Caco-2 (cell line): ENCODE measurements around the gene SETD1B. TPM values are rescaled to one million over a fixed set of nuclear protein-coding genes. Genes with fewer than 3 reads are reported as not detected.

Source experiments
- BruUV-seq: library from RNA; stranded (reverse); fragments of 400-500 nt; replicated peaks from 2 replicates; lab custom pipeline; 2021; lab: Mats Ljungman, UMichigan
- CTCF ChIA-PET: fragments of 300-600 bp; sonication (Branson Sonifier 250); formaldehyde crosslinking; loops from one replicate; lab custom pipeline; 2022; ENCODE audit warnings: antibody characterized with exemption; lab: Charles Lee
- POLR2A ChIA-PET: fragments of 300-600 bp; sonication (Branson Sonifier 250); formaldehyde crosslinking; loops from one replicate; lab custom pipeline; 2022; ENCODE audit warnings: antibody characterized with exemption; lab: Charles Lee
- DNase-seq, 2 experiments: peaks; one replicate each; pipeline versions ENCODE4 v3.0.0 to v3.0.0-alpha.2; 2020 to 2022
- H3K27me3 ChIP-seq: replicated peaks from 2 replicates; pipeline ENCODE4 v1.6.0; 2011; ENCODE audit warnings: low read length; ENCODE audit not compliant: control insufficient read depth, insufficient read depth
- H3K36me3 ChIP-seq: 2 replicates; pipeline ENCODE4 v1.5.1; 2011; ENCODE audit warnings: low read length; ENCODE audit not compliant: control insufficient read depth, insufficient read depth
- H3K4me1 ChIP-seq: fragments of 250-450 bp; sonication (Bioruptor Pico); 2 replicates; pipeline ENCODE4 v1.5.1; 2020; ENCODE audit warnings: mild to moderate bottlenecking
- H3K4me3 ChIP-seq: 2 replicates; pipeline ENCODE4 v1.5.1; 2011; ENCODE audit warnings: low read depth, mild to moderate bottlenecking, control low read depth, low read length
- H3K9me3 ChIP-seq: fragments of 250-450 bp; sonication (Bioruptor Pico); 2 replicates; pipeline ENCODE4 v1.5.1; 2020; ENCODE audit warnings: mild to moderate bottlenecking, moderate library complexity
- H3K27ac Mint-ChIP-seq: one replicate; pipeline ENCODE4 v1.8.0; 2022; ENCODE audit warnings: mixed read lengths; ENCODE audit not compliant: unreplicated experiment
- H3K27me3 Mint-ChIP-seq: one replicate; pipeline ENCODE4 v1.8.0; 2022; ENCODE audit warnings: mixed read lengths; ENCODE audit not compliant: insufficient read depth, unreplicated experiment
- H3K36me3 Mint-ChIP-seq: one replicate; pipeline ENCODE4 v1.8.0; 2022; ENCODE audit warnings: mild to moderate bottlenecking, mixed read lengths; ENCODE audit not compliant: insufficient read depth, unreplicated experiment
- H3K4me1 Mint-ChIP-seq: one replicate; pipeline ENCODE4 v1.8.0; 2022; ENCODE audit warnings: low read depth, mixed read lengths; ENCODE audit not compliant: unreplicated experiment
- H3K4me3 Mint-ChIP-seq: one replicate; pipeline ENCODE4 v1.8.0; 2022; ENCODE audit warnings: mild to moderate bottlenecking, moderate library complexity, mixed read lengths; ENCODE audit not compliant: unreplicated experiment
- H3K9me3 Mint-ChIP-seq: one replicate; pipeline ENCODE4 v1.8.0; 2022; ENCODE audit warnings: mixed read lengths; ENCODE audit not compliant: unreplicated experiment
- intact Hi-C: fragments of 100-400 bp; cut with micrococcal nuclease; formaldehyde crosslinking; loops from one replicate; pipeline ENCODE4 v1.10.0; 2022; ENCODE audit not compliant: unreplicated experiment
- total RNA-seq: library from RNA; stranded (reverse); gene quantifications from 2 replicates; pipeline ENCODE4 v1.2.3, GENCODE V29; 2022
- TF ChIP-seq, protein P1 (sequence below), 2 experiments: fragments of 200-600 bp in 1 of 2; IDR thresholded peaks; 1 replicate in 1 of 2; 2 replicates in 1 of 2; pipeline versions ENCODE4 v1.5.1 to v1.8.0; 2011 to 2022; ENCODE audit warnings: antibody characterized with exemption in 1 of 2, control low read depth in 1 of 2, inconsistent platforms in 1 of 2, low read depth in 1 of 2, low read length in 1 of 2, mild to moderate bottlenecking in 1 of 2, moderate library complexity in 1 of 2; ENCODE audit not compliant: insufficient read depth in 1 of 2, severe bottlenecking in 1 of 2, unreplicated experiment in 1 of 2

SETD1B gene
- total RNA-seq, 1 experiment from 2014 or later: 16.8 TPM

DNA sequence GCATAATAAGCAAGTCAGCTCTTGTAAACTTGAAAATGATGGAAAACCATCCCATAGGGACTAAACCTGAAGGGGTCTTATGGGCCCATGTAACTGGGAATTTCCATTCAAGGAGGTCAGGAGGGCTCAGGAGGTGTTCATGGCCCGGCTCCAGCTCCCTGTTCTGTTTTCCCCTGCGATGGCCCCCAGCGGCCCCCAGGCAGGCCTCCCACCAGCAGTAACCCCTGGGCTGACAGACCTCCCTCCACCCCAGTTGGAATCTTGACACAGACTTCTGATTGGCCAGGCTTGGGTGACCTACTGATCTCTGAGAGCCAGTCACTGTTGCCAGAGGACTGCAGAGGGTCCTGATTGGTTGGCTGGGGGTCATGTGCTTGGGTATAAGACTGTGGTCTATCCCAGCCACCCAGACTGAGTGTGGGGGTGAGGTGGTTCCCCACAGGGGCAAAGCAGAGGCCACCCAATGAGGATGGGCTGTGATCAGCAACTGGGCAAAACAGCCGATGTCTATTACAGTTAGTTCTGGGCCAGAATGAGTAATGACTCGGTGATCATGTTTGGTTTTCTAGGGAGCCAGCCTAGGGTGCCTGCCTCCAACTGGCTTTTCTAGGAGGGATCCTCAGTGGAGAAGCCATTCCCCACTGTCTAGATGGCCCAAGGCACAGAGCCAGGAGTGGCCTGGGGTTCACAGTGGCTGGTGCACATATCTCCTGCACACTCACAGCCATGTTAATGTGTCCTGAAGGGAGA lies 37.3 kb upstream of the SETD1B start:
- Histone ChIP-seq H3K4me3 (no peak overlapping the region), H3K27me3 (no peaks in the 10 kb centered on the region), H3K4me1 (peaks cover 13% of the 10 kb centered on the region), H3K9me3 (no peaks in the 10 kb centered on the region), H3K36me3 (no peaks in the 10 kb centered on the region)
- no TSS peak for BruUV-seq
- no peak overlapping the region for H3K27ac Mint-ChIP-seq
- DNase-seq: no peak
- ChIA-PET POLR2A (no interaction called here), CTCF (no interaction called here)
- TF ChIP-seq, protein P1, sequence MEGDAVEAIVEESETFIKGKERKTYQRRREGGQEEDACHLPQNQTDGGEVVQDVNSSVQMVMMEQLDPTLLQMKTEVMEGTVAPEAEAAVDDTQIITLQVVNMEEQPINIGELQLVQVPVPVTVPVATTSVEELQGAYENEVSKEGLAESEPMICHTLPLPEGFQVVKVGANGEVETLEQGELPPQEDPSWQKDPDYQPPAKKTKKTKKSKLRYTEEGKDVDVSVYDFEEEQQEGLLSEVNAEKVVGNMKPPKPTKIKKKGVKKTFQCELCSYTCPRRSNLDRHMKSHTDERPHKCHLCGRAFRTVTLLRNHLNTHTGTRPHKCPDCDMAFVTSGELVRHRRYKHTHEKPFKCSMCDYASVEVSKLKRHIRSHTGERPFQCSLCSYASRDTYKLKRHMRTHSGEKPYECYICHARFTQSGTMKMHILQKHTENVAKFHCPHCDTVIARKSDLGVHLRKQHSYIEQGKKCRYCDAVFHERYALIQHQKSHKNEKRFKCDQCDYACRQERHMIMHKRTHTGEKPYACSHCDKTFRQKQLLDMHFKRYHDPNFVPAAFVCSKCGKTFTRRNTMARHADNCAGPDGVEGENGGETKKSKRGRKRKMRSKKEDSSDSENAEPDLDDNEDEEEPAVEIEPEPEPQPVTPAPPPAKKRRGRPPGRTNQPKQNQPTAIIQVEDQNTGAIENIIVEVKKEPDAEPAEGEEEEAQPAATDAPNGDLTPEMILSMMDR (IDR thresholded peaks at IDR 0.05; ENCODE audit: insufficient read depth in 1 of 2, low read depth in 1 of 2, low read length in 1 of 2, severe bottlenecking in 1 of 2, unreplicated experiment in 1 of 2): no peak
- H3K36me3 Mint-ChIP-seq: peaks cover 12% of the 10 kb centered on the region
- H3K27me3 Mint-ChIP-seq: no peaks in the 10 kb centered on the region
- intact Hi-C loops: no loop called here
- no peak overlapping the region for H3K4me3 Mint-ChIP-seq
- H3K9me3 Mint-ChIP-seq: no peaks in the 10 kb centered on the region
- H3K4me1 Mint-ChIP-seq: no peaks in the 10 kb centered on the region

DNA sequence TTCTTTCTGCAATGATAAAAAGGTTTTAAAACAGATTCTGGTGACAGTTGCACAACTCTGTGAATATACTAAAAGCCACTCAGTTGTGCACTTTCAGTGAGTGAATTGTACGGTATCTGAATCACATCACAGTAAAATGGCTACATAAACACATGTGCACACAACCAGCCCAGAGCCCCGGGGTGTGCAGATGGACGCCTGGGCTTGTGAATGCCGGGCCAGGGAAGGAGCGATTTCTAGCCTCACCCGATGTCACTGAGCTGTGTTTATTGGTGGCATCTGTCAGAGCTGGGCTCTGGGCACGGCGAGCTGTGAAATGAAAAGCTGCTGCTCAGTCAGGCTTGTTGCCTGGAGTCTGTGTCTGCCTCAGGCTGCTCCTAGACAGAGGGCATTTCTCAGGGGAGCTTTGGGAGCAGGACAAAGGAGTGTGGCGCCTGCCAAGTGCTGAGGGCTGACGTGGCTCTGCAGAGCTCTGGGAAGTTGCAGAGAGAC lies 36.2 kb upstream of the SETD1B start:
- H3K4me1 ChIP-seq: peaks cover 13% of the 10 kb centered on the region
- Mint-ChIP-seq H3K27me3 (no peaks in the 10 kb centered on the region), H3K4me3 (no peak overlapping the region), H3K36me3 (peaks cover 12% of the 10 kb centered on the region), H3K4me1 (no peaks in the 10 kb centered on the region), H3K9me3 (no peaks in the 10 kb centered on the region), H3K27ac (no peak overlapping the region)
- no peaks in the 10 kb centered on the region for H3K27me3 ChIP-seq
- TF ChIP-seq, protein P1 (IDR thresholded peaks at IDR 0.05; ENCODE audit: insufficient read depth in 1 of 2, low read depth in 1 of 2, low read length in 1 of 2, severe bottlenecking in 1 of 2, unreplicated experiment in 1 of 2): no peak
- no peak for DNase-seq
- intact Hi-C loops: no loop called here
- no peaks in the 10 kb centered on the region for H3K36me3 ChIP-seq
- no TSS peak for BruUV-seq
- CTCF ChIA-PET: no interaction called here
- no peak overlapping the region for H3K4me3 ChIP-seq
- POLR2A ChIA-PET: no interaction called here
- no peaks in the 10 kb centered on the region for H3K9me3 ChIP-seq

GRCh38 chr12:121769297-121769830 lies 34.4 kb upstream of the SETD1B start:
- intact Hi-C loops: no loop called here
- peak overlapping the region; percentile 25 for H3K27ac Mint-ChIP-seq
- CTCF ChIA-PET: interaction anchor here (0.7 kb wide), 2 partner anchors 77 to 83 kb away, joined by 3 read pairs; no protein-coding TSS in a partner anchor

More at GRCh38 chr12:121769297-121769830, 34.4 kb upstream of the SETD1B start:
- BruUV-seq: no TSS peak
- Histone ChIP-seq H3K4me1 (peaks cover 16% of the 10 kb centered on the region), H3K4me3 (no peak overlapping the region), H3K27me3 (no peaks in the 10 kb centered on the region), H3K36me3 (no peaks in the 10 kb centered on the region), H3K9me3 (no peaks in the 10 kb centered on the region)
- Mint-ChIP-seq H3K36me3 (peaks cover 11% of the 10 kb centered on the region), H3K4me3 (no peak overlapping the region), H3K9me3 (no peaks in the 10 kb centered on the region), H3K27me3 (no peaks in the 10 kb centered on the region), H3K4me1 (peaks cover 5% of the 10 kb centered on the region)
- POLR2A ChIA-PET: interaction anchor here (0.5 kb wide), 1 partner anchor 189 kb away, joined by 8 read pairs; no protein-coding TSS in a partner anchor
- TF ChIP-seq, protein P1 (IDR thresholded peaks at IDR 0.05; ENCODE audit: insufficient read depth in 1 of 2, low read depth in 1 of 2, low read length in 1 of 2, severe bottlenecking in 1 of 2, unreplicated experiment in 1 of 2): no peak
- no peak for DNase-seq
